BJ (cell line): ENCODE results near the gene CWC25. TPM values are rescaled to one million over a fixed set of nuclear protein-coding genes. Genes with fewer than 3 reads are reported as not detected.
A peak's percentile ranks its signal among the peaks of the same experiment; 100 is the strongest.

Source experiments
- CTCF ChIA-PET: fragments of 350-600 bp; formaldehyde crosslinking; extraction: SDS; loops from one replicate; lab custom pipeline; 2021; ENCODE audit warnings: antibody characterized with exemption, inconsistent platforms; lab: Yijun Ruan, JAX
- POLR2A ChIA-PET: fragments of 300-600 bp; sonication (Branson Sonifier 250); formaldehyde crosslinking; extraction: SDS; loops from one replicate; lab custom pipeline; 2021; ENCODE audit warnings: antibody characterized with exemption; lab: Charles Lee
- DNase-seq: peaks from one replicate; pipeline ENCODE4 v3.0.0-alpha.2; 2011; ENCODE audit warnings: low read depth
- H3K27me3 ChIP-seq: 2 replicates; pipeline ENCODE4 v1.6.0; 2011; ENCODE audit warnings: low read length; ENCODE audit not compliant: control insufficient read depth, insufficient read depth
- H3K36me3 ChIP-seq: 2 replicates; pipeline ENCODE4 v1.5.1; 2011; ENCODE audit warnings: low read length; ENCODE audit not compliant: control insufficient read depth, insufficient read depth
- H3K4me3 ChIP-seq: 2 replicates; pipeline ENCODE4 v1.5.1; 2011; ENCODE audit warnings: low read depth, mild to moderate bottlenecking, control low read depth, low read length
- CTCF ChIP-seq: IDR thresholded peaks from 2 replicates; pipeline ENCODE4 v1.5.1; 2011; ENCODE audit warnings: low read depth, mild to moderate bottlenecking, control low read depth, inconsistent platforms, low read length, moderate library complexity; ENCODE audit not compliant: insufficient read depth
- polyA plus RNA-seq: library from polyadenylated mRNA; depleted of rRNA; stranded (reverse); fragments of >200 nt; gene quantifications from 2 replicates; pipeline ENCODE4 v1.2.3, GENCODE V29; 2011

CWC25 gene
- polyA plus RNA-seq, 1 experiment = 14.5 TPM

GRCh38 chr17:38762231-38762630 lies 62.9 kb downstream of the CWC25 start:
- POLR2A ChIA-PET = interaction anchor here (0.7 kb wide), 1 partner anchor 141 kb away, joined by 4 read pairs; no protein-coding TSS in a partner anchor
- H3K36me3 ChIP-seq = peaks cover 26% of the 10 kb centered on the region
- CTCF ChIA-PET = interaction anchor here (1.4 kb wide), 1 partner anchor 10 kb away, joined by 4 read pairs; no protein-coding TSS in a partner anchor
- H3K4me3 ChIP-seq = no peak overlapping the region
- TF ChIP-seq CTCF = no peak
- H3K27me3 ChIP-seq = no peaks in the 10 kb centered on the region
- DNase-seq = no peak

GRCh38 chr17:38761612-38762011 lies 63.5 kb downstream of the CWC25 start:
- CTCF ChIA-PET = interaction anchor here (1.4 to 1.7 kb wide), 3 partner anchors 10 to 35 kb away, joined by 3 to 4 read pairs (median 4); no protein-coding TSS in a partner anchor
- TF ChIP-seq CTCF = peak; percentile 42; the same call in 1 of the 2 replicates
- Histone ChIP-seq H3K27me3 (no peaks in the 10 kb centered on the region), H3K4me3 (no peak overlapping the region), H3K36me3 (peaks cover 26% of the 10 kb centered on the region)
- DNase-seq = no peak
- POLR2A ChIA-PET = interaction anchor here (0.7 kb wide), 1 partner anchor 141 kb away, joined by 4 read pairs; no protein-coding TSS in a partner anchor

- no peaks in the 10 kb centered on the region for H3K27me3 ChIP-seq
- H3K4me3 ChIP-seq = peak overlapping the region; percentile 90
- ChIA-PET POLR2A (interaction anchor here (0.6 kb wide), 1 partner anchor 34 kb away, joined by 9 read pairs; no protein-coding TSS in a partner anchor), CTCF (interaction anchor here (2.6 kb wide), 1 partner anchor 23 kb away, joined by 8 read pairs; the partner anchor contains the start of gene CISD3)
- peaks cover 4% of the 10 kb centered on the region for H3K36me3 ChIP-seq
- no peak for TF ChIP-seq CTCF
- no peak for DNase-seq
Observed at GRCh38 chr17:38753071-38753506, 72.0 kb downstream of the CWC25 start.

GRCh38 chr17:38752308-38753070 lies 72.6 kb downstream of the CWC25 start, which contains the start of gene PSMB3:
TSS of gene PSMB3 (plus strand) at chr17:38752741. CDS start at chr17:38752827, 86 bp downstream.
- DNase-seq = peak; percentile 98
- peaks cover 4% of the 10 kb centered on the region for H3K36me3 ChIP-seq
- H3K27me3 ChIP-seq = no peaks in the 10 kb centered on the region
- TF ChIP-seq CTCF = no peak
- ChIA-PET CTCF (interaction anchor here (0.6 to 2.6 kb wide), 5 partner anchors 9 to 76 kb away, joined by 3 to 8 read pairs (median 4); partner anchors contain the start of gene CISD3), POLR2A (no interaction called here)
- H3K4me3 ChIP-seq = peak within 1 kb of the TSS; percentile 90

- TF ChIP-seq CTCF = no peak
- Histone ChIP-seq H3K36me3 (peaks cover 4% of the 10 kb centered on the region), H3K4me3 (peak overlapping the region; percentile 90), H3K27me3 (no peaks in the 10 kb centered on the region)
- CTCF ChIA-PET = interaction anchor here (0.6 to 2.6 kb wide), 5 partner anchors 10 to 75 kb away, joined by 3 to 8 read pairs (median 4); partner anchors contain the start of gene CISD3
- DNase-seq = peak; percentile 31
- POLR2A ChIA-PET = no interaction called here
Observed at GRCh38 chr17:38751808-38752307, 73.3 kb downstream of the CWC25 start.
